ENCODE data around the gene YIPF4. TPM values are rescaled to one million over a fixed set of nuclear protein-coding genes. Genes with fewer than 3 reads are reported as not detected.

Gene YIPF4
- 10 to 100 TPM; 12.8 to 18.0 (median 15.9) TPM for polyA plus RNA-seq (ENCODE audit: low read depth in 6 of 6)

- DNase-seq, result peak; percentile 93
- Mint-ChIP-seq H3K4me3 (peak within 1 kb of the TSS; percentile 85 to 97 (median 92)), H3K36me3 (peaks cover under 1 to 4% of the 10 kb centered on the region in 2 donors), H3K27me3 (peaks cover 4 to 11% (median 7%) of the 10 kb centered on the region in 3 donors), H3K27ac (peak within 1 kb of the TSS; percentile 98 to 99 (median 98)), H3K9me3 (peaks cover 0 to 4% (median 0%) of the 10 kb centered on the region in 7 donors), H3K4me1 (peaks cover 13 to 27% (median 15%) of the 10 kb centered on the region in 3 donors)
- peak; percentile 94 to 95 for ATAC-seq (ENCODE audit: low read depth in 2 of 2)
These were observed at the start of gene YIPF4 for GRCh38 chr2:32277674-32278477. Gene YIPF4, plus strand, starts transcription at chr2:32277904. Its CDS starts 252 bp downstream, at chr2:32278156.

- Mint-ChIP-seq H3K9me3 (no peaks in the 10 kb centered on the region), H3K27ac (peak overlapping the region in 2 of 6 donors; percentile 8 to 45), H3K4me1 (no peaks in the 10 kb centered on the region), H3K27me3 (no peaks in the 10 kb centered on the region), H3K4me3 (no peak overlapping the region), H3K36me3 (peaks cover 0 to 7% of the 10 kb centered on the region in 2 donors)
- ATAC-seq (ENCODE audit: low read depth in 2 of 2) (no peak), DNase-seq (no peak)
These were observed 49.5 kb upstream of the YIPF4 start for GRCh38 chr2:32228181-32228580.

- Mint-ChIP-seq H3K27ac (no peak overlapping the region), H3K9me3 (no peaks in the 10 kb centered on the region)
These were observed 48.1 kb upstream of the YIPF4 start for GRCh38 chr2:32229635-32230034.

GRCh38 chr2:32231959-32232358, 45.7 kb upstream of the YIPF4 start:
- no peak overlapping the region for H3K4me3 Mint-ChIP-seq
- no peak for ATAC-seq (ENCODE audit: low read depth in 2 of 2)

More at GRCh38 chr2:32229635-32230034, 48.1 kb upstream of the YIPF4 start:
- H3K4me3 Mint-ChIP-seq, result no peak overlapping the region
- H3K36me3 Mint-ChIP-seq, result peaks cover 0 to 6% of the 10 kb centered on the region in 2 donors
- H3K4me1 Mint-ChIP-seq, result no peaks in the 10 kb centered on the region
- DNase-seq (no peak), ATAC-seq (ENCODE audit: low read depth in 2 of 2) (no peak)
- no peaks in the 10 kb centered on the region for H3K27me3 Mint-ChIP-seq

GRCh38 chr2:32235315-32235714, 42.4 kb upstream of the YIPF4 start:
- Mint-ChIP-seq H3K4me3 (no peak overlapping the region), H3K36me3 (peaks cover 13 to 21% of the 10 kb centered on the region in 2 donors)
- no peak for ATAC-seq (ENCODE audit: low read depth in 2 of 2)

More at GRCh38 chr2:32231959-32232358, 45.7 kb upstream of the YIPF4 start:
- no peaks in the 10 kb centered on the region for H3K27me3 Mint-ChIP-seq
- no peaks in the 10 kb centered on the region for H3K4me1 Mint-ChIP-seq
- no peaks in the 10 kb centered on the region for H3K36me3 Mint-ChIP-seq
- no peak overlapping the region for H3K27ac Mint-ChIP-seq
- no peak for DNase-seq
- H3K9me3 Mint-ChIP-seq, result peaks cover 0 to 2% (median 0%) of the 10 kb centered on the region in 7 donors

GRCh38 chr2:32237488-32237887, 40.2 kb upstream of the YIPF4 start:
- Mint-ChIP-seq H3K36me3 (peaks cover 13 to 22% of the 10 kb centered on the region in 2 donors), H3K9me3 (peaks cover 0 to 2% (median 0%) of the 10 kb centered on the region in 7 donors), H3K4me1 (no peaks in the 10 kb centered on the region), H3K27me3 (no peaks in the 10 kb centered on the region), H3K4me3 (no peak overlapping the region), H3K27ac (peak overlapping the region in 1 of 6 donors; percentile 28)
- ATAC-seq (ENCODE audit: low read depth in 2 of 2) (no peak), DNase-seq (no peak)

More at GRCh38 chr2:32235315-32235714, 42.4 kb upstream of the YIPF4 start:
- H3K27me3 Mint-ChIP-seq, result no peaks in the 10 kb centered on the region
- no peak for DNase-seq
- peaks cover 0 to 2% (median 0%) of the 10 kb centered on the region in 7 donors for H3K9me3 Mint-ChIP-seq
- no peak overlapping the region for H3K27ac Mint-ChIP-seq
- no peaks in the 10 kb centered on the region for H3K4me1 Mint-ChIP-seq

- Mint-ChIP-seq H3K27ac (peak overlapping the region in 1 of 6 donors; percentile 56), H3K36me3 (peaks cover 13 to 27% of the 10 kb centered on the region in 2 donors), H3K4me3 (no peak overlapping the region), H3K9me3 (peaks cover 0 to 2% (median 0%) of the 10 kb centered on the region in 7 donors), H3K4me1 (no peaks in the 10 kb centered on the region), H3K27me3 (no peaks in the 10 kb centered on the region)
- DNase-seq (no peak), ATAC-seq (ENCODE audit: low read depth in 2 of 2) (no peak)
These were observed 39.7 kb upstream of the YIPF4 start for GRCh38 chr2:32237996-32238395.

GRCh38 chr2:32242331-32242730, 35.4 kb upstream of the YIPF4 start:
- Mint-ChIP-seq H3K27ac (no peak overlapping the region), H3K27me3 (no peaks in the 10 kb centered on the region), H3K36me3 (peaks cover 13 to 28% of the 10 kb centered on the region in 2 donors), H3K4me1 (no peaks in the 10 kb centered on the region), H3K4me3 (no peak overlapping the region), H3K9me3 (no peaks in the 10 kb centered on the region)
- no peak for DNase-seq
- no peak for ATAC-seq (ENCODE audit: low read depth in 2 of 2)

- Mint-ChIP-seq H3K27me3 (no peaks in the 10 kb centered on the region), H3K9me3 (no peaks in the 10 kb centered on the region), H3K4me3 (no peak overlapping the region), H3K36me3 (peaks cover 0 to 7% of the 10 kb centered on the region in 2 donors), H3K27ac (no peak overlapping the region), H3K4me1 (no peaks in the 10 kb centered on the region)
- DNase-seq (no peak), ATAC-seq (ENCODE audit: low read depth in 2 of 2) (no peak)
These were observed 30.8 kb upstream of the YIPF4 start for GRCh38 chr2:32246911-32247310.

- Mint-ChIP-seq H3K27ac (no peak overlapping the region), H3K36me3 (no peaks in the 10 kb centered on the region), H3K27me3 (no peaks in the 10 kb centered on the region), H3K9me3 (no peaks in the 10 kb centered on the region), H3K4me3 (no peak overlapping the region), H3K4me1 (no peaks in the 10 kb centered on the region)
- no peak for DNase-seq
- ATAC-seq (ENCODE audit: low read depth in 2 of 2), result no peak
These were observed 29.4 kb upstream of the YIPF4 start for GRCh38 chr2:32248299-32248698.

GRCh38 chr2:32249731-32250236, 27.9 kb upstream of the YIPF4 start:
- Mint-ChIP-seq H3K4me1 (no peaks in the 10 kb centered on the region), H3K9me3 (no peaks in the 10 kb centered on the region), H3K27me3 (no peaks in the 10 kb centered on the region), H3K27ac (no peak overlapping the region), H3K36me3 (no peaks in the 10 kb centered on the region), H3K4me3 (no peak overlapping the region)
- ATAC-seq (ENCODE audit: low read depth in 2 of 2) (no peak), DNase-seq (no peak)

- H3K36me3 Mint-ChIP-seq, result no peaks in the 10 kb centered on the region
- ATAC-seq (ENCODE audit: low read depth in 2 of 2) (no peak), DNase-seq (no peak)
- no peaks in the 10 kb centered on the region for H3K9me3 Mint-ChIP-seq
- H3K4me3 Mint-ChIP-seq, result no peak overlapping the region
- H3K4me1 Mint-ChIP-seq, result no peaks in the 10 kb centered on the region
- no peak overlapping the region for H3K27ac Mint-ChIP-seq
- H3K27me3 Mint-ChIP-seq, result no peaks in the 10 kb centered on the region
These were observed 27.4 kb upstream of the YIPF4 start for GRCh38 chr2:32250290-32250689.

GRCh38 chr2:32258242-32258641, 19.5 kb upstream of the YIPF4 start:
- no peak for ATAC-seq (ENCODE audit: low read depth in 2 of 2)
- Mint-ChIP-seq H3K27ac (peak overlapping the region in 1 of 6 donors; percentile 79), H3K4me1 (peaks cover 8 to 11% (median 11%) of the 10 kb centered on the region in 3 donors), H3K27me3 (no peaks in the 10 kb centered on the region), H3K36me3 (peaks cover 0 to 5% of the 10 kb centered on the region in 2 donors), H3K4me3 (no peak overlapping the region), H3K9me3 (no peaks in the 10 kb centered on the region)
- no peak for DNase-seq

GRCh38 chr2:32260376-32260775, 17.3 kb upstream of the YIPF4 start:
- H3K27me3 Mint-ChIP-seq, result no peaks in the 10 kb centered on the region
- H3K4me3 Mint-ChIP-seq, result no peak overlapping the region
- H3K36me3 Mint-ChIP-seq, result peaks cover 0 to 5% of the 10 kb centered on the region in 2 donors
- no peak overlapping the region for H3K27ac Mint-ChIP-seq
- no peaks in the 10 kb centered on the region for H3K9me3 Mint-ChIP-seq
- DNase-seq (no peak), ATAC-seq (ENCODE audit: low read depth in 2 of 2) (no peak)
- H3K4me1 Mint-ChIP-seq, result peaks cover 18 to 30% (median 29%) of the 10 kb centered on the region in 3 donors
